GM13976 (cell line): ENCODE measurements around the gene CBARP.

ENCODE experiments used
- DNase-seq: peaks from one replicate; pipeline ENCODE4 v3.0.0; 2012; ENCODE audit warnings: low spot score
- in situ Hi-C: fragments of 300-500 bp; cut with MboI; formaldehyde crosslinking; loops from one replicate; pipeline ENCODE4 v1.12.0; 2022; ENCODE audit warnings: low sequenced_read_pairs, mixed read lengths, inconsistent platforms; ENCODE audit not compliant: unreplicated experiment
- TF ChIP-seq, protein P1 (sequence below): IDR thresholded peaks from 2 replicates; pipeline ENCODE4 v1.5.1; 2012; ENCODE audit warnings: borderline replicate concordance, mild to moderate bottlenecking; ENCODE audit not compliant: insufficient read depth; ENCODE audit errors: extremely low read depth, missing control alignments, control extremely low read depth

The CBARP gene

GRCh38 chr19:1229056-1229923, 8.5 kb downstream of the CBARP start:
- DNase-seq: no peak
- in situ Hi-C loops: no loop called here
- TF ChIP-seq, protein P1, sequence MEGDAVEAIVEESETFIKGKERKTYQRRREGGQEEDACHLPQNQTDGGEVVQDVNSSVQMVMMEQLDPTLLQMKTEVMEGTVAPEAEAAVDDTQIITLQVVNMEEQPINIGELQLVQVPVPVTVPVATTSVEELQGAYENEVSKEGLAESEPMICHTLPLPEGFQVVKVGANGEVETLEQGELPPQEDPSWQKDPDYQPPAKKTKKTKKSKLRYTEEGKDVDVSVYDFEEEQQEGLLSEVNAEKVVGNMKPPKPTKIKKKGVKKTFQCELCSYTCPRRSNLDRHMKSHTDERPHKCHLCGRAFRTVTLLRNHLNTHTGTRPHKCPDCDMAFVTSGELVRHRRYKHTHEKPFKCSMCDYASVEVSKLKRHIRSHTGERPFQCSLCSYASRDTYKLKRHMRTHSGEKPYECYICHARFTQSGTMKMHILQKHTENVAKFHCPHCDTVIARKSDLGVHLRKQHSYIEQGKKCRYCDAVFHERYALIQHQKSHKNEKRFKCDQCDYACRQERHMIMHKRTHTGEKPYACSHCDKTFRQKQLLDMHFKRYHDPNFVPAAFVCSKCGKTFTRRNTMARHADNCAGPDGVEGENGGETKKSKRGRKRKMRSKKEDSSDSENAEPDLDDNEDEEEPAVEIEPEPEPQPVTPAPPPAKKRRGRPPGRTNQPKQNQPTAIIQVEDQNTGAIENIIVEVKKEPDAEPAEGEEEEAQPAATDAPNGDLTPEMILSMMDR: no peak

DNA sequence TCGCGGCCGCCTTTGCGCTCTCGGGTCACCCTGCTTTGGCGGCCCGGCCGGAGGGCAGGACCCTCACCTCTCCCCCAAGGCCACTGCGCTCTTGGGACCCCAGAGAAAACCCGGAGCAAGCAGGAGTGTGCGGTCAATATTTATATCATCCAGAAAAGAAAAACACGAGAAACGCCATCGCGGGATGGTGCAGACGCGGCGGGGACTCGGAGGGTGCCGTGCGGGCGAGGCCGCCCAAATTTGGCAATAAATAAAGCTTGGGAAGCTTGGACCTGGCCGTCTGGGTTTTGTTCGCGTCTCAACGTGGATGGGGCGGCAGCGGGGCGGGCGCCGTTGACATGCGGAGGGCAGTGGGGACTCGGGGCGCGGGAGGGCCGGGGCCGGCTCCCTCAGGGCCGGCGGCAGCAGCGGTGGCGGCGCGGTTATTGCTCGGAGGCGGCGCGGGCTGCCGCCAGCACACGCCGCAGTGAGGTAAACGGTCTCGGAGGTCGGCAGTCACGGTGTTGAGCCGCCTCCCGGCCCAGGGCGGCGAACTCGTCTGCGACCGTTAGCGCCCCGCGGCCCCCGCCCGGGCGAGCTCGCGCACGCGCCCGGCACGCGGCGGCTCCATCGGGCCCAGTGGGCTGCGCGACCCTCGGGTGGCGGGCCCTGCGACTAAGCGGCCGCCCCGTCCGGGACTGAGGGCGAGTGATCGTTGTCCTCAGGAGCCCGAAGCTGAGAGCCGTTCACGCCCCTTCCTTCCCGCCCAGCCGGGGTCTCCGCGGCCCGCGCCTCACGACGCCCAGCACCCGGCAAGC, 9.4 kb downstream of the CBARP start:
- DNase-seq: no peak
- in situ Hi-C loops: no loop called here
- TF ChIP-seq, protein P1: no peak

DNA sequence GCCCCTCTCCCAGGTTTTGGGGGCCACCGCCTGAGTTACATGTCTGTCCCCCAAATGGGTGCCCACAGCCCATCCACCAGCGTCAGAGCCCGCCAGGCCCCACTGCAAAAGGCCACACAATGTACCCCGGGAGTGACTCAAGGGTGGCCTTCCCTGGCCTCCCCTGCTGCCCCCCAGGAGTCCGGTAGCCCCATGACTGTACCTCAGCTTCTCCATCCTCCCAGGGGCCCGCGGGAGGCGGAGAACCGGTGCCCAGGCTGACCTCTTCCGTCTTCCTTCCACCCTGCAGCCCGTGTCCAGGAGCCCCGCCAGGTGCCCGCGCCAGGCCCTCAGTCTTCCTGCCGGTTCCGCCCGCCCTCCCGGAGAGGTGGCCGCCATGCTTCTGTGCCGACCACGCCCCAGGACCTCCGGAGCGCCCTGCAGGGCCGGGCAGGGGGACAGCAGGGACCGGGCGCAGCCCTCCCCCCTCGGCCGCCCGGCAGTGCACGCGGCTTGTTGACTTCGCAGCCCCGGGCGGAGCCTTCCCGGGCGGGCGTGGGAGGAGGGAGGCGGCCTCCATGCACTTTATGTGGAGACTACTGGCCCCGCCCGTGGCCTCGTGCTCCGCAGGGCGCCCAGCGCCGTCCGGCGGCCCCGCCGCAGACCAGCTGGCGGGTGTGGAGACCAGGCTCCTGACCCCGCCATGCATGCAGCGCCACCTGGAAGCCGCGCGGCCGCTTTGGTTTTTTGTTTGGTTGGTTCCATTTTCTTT, 10.3 kb downstream of the CBARP start:
- TF ChIP-seq, protein P1: no peak
- DNase-seq: no peak
- in situ Hi-C loops: no loop called here

DNA sequence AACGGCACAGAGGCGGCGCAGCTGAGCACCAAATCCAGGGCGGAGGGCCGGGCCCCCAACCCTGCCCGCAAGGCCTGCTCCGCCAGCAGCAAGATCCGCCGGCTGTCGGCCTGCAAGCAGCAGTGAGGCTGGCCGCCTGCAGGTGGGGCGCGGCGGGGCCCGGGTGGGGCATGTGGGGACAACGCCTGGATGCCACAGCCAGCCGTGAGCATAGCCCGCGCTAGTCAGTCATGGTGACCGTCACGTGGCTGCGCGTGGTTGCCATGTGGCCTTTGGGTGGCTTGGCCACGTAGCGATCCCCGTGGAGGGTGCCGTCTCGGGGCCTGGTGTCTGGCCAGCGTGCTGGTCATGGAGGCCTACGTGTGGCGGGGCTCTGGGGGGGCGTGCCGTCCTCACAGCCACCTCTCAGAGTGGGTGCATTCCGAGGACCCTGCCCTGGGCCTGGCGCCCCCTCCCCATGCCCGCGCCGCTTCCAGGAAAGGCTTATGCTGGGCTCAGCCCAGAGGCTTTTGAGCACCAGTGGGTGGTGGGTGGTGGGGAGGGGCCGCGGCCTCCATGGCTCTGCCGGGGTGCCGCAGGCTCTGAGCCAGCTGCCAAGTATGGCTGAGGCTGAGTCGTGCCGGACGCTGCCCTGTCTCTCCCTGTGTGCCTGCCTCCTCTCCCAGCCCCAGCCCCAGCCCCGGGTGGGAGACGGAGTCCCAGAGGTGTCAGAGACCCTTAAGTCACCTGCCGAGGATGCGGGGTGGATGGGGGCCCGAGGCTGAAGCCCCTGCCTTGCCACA, 11.1 kb downstream of the CBARP start:
- TF ChIP-seq, protein P1: no peak
- in situ Hi-C loops: no loop called here
- no peak for DNase-seq

GRCh38 chr19:1226227-1226518, 11.6 kb downstream of the CBARP start:
- no peak for DNase-seq
- TF ChIP-seq, protein P1: no peak
- in situ Hi-C loops: no loop called here
